Measurements from ENCODE around the gene HIP1R. TPM values are rescaled to one million over a fixed set of nuclear protein-coding genes. Genes with fewer than 3 reads are reported as not detected.

HIP1R gene
- total RNA-seq, 4 donors from 2014 or later: 162 to 289 (median 200) TPM

GRCh38 chr12:122878780-122879612 is 43.7 kb downstream of the HIP1R start:
- no peak for DNase-seq (ENCODE audit: low spot score in 2 of 2)
- TF ChIP-seq POLR2A (IDR thresholded peaks at IDR 0.05) (no peak), EP300 (IDR thresholded peaks at IDR 0.05) (no peak), POLR2AphosphoS5 (IDR thresholded peaks at IDR 0.05) (no peak)
- TF ChIP-seq, protein P1, sequence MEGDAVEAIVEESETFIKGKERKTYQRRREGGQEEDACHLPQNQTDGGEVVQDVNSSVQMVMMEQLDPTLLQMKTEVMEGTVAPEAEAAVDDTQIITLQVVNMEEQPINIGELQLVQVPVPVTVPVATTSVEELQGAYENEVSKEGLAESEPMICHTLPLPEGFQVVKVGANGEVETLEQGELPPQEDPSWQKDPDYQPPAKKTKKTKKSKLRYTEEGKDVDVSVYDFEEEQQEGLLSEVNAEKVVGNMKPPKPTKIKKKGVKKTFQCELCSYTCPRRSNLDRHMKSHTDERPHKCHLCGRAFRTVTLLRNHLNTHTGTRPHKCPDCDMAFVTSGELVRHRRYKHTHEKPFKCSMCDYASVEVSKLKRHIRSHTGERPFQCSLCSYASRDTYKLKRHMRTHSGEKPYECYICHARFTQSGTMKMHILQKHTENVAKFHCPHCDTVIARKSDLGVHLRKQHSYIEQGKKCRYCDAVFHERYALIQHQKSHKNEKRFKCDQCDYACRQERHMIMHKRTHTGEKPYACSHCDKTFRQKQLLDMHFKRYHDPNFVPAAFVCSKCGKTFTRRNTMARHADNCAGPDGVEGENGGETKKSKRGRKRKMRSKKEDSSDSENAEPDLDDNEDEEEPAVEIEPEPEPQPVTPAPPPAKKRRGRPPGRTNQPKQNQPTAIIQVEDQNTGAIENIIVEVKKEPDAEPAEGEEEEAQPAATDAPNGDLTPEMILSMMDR (IDR thresholded peaks at IDR 0.05): no peak
- WGBS: 85% methylated on average over 14 of the region's 17 CpGs
- no peaks in the 10 kb centered on the region for H3K9me3 ChIP-seq
- no peaks in the 10 kb centered on the region for H3K36me3 ChIP-seq
- H3K27me3 ChIP-seq: no peaks in the 10 kb centered on the region
- no peak overlapping the region for H3K27ac ChIP-seq
- no peak overlapping the region for H3K4me3 ChIP-seq
- peaks cover 50% of the 10 kb centered on the region for H3K4me1 ChIP-seq

- no peak overlapping the region for H3K27ac ChIP-seq
- no peak overlapping the region for H3K4me3 ChIP-seq
- no peaks in the 10 kb centered on the region for H3K36me3 ChIP-seq
- H3K27me3 ChIP-seq: no peaks in the 10 kb centered on the region
- DNase-seq (ENCODE audit: low spot score in 2 of 2): no peak
- WGBS: 71% methylated on average over 10 of the region's 10 CpGs
- no peaks in the 10 kb centered on the region for H3K9me3 ChIP-seq
- no peak for TF ChIP-seq POLR2AphosphoS5 (IDR thresholded peaks at IDR 0.05)
- TF ChIP-seq EP300 (IDR thresholded peaks at IDR 0.05): no peak
- TF ChIP-seq, protein P1 (IDR thresholded peaks at IDR 0.05): no peak
- TF ChIP-seq POLR2A (IDR thresholded peaks at IDR 0.05): no peak
- H3K4me1 ChIP-seq: peaks cover 46% of the 10 kb centered on the region
These were observed 45.0 kb downstream of the HIP1R start for GRCh38 chr12:122880155-122880667.

GRCh38 chr12:122880668-122881067 is 45.4 kb downstream of the HIP1R start:
- TF ChIP-seq, protein P1 (IDR thresholded peaks at IDR 0.05): peak in 1 of 2 donors; percentile 17
- TF ChIP-seq POLR2AphosphoS5 (IDR thresholded peaks at IDR 0.05) (no peak), POLR2A (IDR thresholded peaks at IDR 0.05) (no peak), EP300 (IDR thresholded peaks at IDR 0.05) (no peak)
- no peaks in the 10 kb centered on the region for H3K36me3 ChIP-seq
- H3K4me1 ChIP-seq: peaks cover 41% of the 10 kb centered on the region
- DNase-seq (ENCODE audit: low spot score in 2 of 2): no peak
- H3K4me3 ChIP-seq: no peak overlapping the region
- H3K27ac ChIP-seq: no peak overlapping the region
- H3K27me3 ChIP-seq: no peaks in the 10 kb centered on the region
- H3K9me3 ChIP-seq: no peaks in the 10 kb centered on the region
- WGBS: 59% methylated on average over 8 of the region's 8 CpGs

DNA sequence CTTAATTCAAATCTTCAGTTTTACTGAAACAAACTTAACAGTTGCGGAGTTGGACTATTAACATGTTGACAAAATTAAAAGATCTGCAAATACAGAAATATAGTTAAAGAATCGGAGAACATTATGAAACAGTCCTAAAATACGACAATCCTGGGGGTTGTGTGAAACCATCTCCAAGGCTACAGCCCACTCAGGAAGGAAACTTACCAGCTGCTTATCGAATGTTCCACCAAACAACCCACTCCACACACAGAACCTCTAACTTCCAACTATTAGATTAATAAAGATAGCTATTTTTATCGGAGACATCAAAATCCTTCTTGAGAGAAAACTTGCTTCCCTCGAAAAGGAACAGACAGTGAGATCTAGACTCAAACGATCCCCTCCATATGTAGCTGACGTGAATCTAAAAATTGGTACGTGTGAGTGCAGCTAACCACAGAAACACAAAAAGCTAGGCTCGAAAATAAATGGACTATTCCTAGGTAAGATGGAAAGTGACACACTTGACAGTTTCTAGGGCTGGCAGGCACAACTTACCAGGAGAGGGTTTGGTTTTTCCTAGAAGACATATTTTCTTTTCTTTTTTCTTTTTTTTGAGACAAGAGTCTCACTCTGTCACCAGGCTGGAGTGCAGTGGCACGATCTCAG is 47.8 kb downstream of the HIP1R start:
- TF ChIP-seq POLR2A (IDR thresholded peaks at IDR 0.05): no peak
- TF ChIP-seq POLR2AphosphoS5 (IDR thresholded peaks at IDR 0.05): no peak
- TF ChIP-seq, protein P1 (IDR thresholded peaks at IDR 0.05): no peak
- no peak for TF ChIP-seq EP300 (IDR thresholded peaks at IDR 0.05)
- H3K4me3 ChIP-seq: no peak overlapping the region
- no peaks in the 10 kb centered on the region for H3K27me3 ChIP-seq
- H3K9me3 ChIP-seq: no peaks in the 10 kb centered on the region
- DNase-seq (ENCODE audit: low spot score in 2 of 2): no peak
- 71% methylated on average over 11 of the region's 11 CpGs for WGBS
- peaks cover 56% of the 10 kb centered on the region for H3K4me1 ChIP-seq
- no peaks in the 10 kb centered on the region for H3K36me3 ChIP-seq
- peak overlapping the region; percentile 64 for H3K27ac ChIP-seq

Data from suprapubic skin (tissue), 4 donors.